ENCODE data around the gene ZBTB16.

ZBTB16 gene

GRCh38 chr11:114156131-114156581, 96.6 kb downstream of the ZBTB16 start:
- FAIRE-seq = no peak

GRCh38 chr11:114156782-114157181, 97.3 kb downstream of the ZBTB16 start:
- FAIRE-seq = no peak

GRCh38 chr11:114157476-114158050, 98.1 kb downstream of the ZBTB16 start:
- FAIRE-seq = no peak

GRCh38 chr11:114158421-114158820, 98.9 kb downstream of the ZBTB16 start:
- no peak for FAIRE-seq

- no peak for FAIRE-seq
Measured at GRCh38 chr11:114158886-114159285, 99.4 kb downstream of the ZBTB16 start.

GRCh38 chr11:114159320-114159719, 99.8 kb downstream of the ZBTB16 start:
- FAIRE-seq = no peak

- peak; percentile 97 for FAIRE-seq
Measured at GRCh38 chr11:114159802-114160632, 100.5 kb downstream of the ZBTB16 start.

- FAIRE-seq = no peak
Measured at GRCh38 chr11:114160894-114161293, 101.4 kb downstream of the ZBTB16 start.

GRCh38 chr11:114161486-114162250, 102.2 kb downstream of the ZBTB16 start:
- no peak for FAIRE-seq

- FAIRE-seq = peak; percentile 70
Measured at GRCh38 chr11:114162719-114163123, 103.2 kb downstream of the ZBTB16 start.

- FAIRE-seq = no peak
Measured at GRCh38 chr11:114163229-114163631, 103.7 kb downstream of the ZBTB16 start.

GRCh38 chr11:114163830-114164401, 104.4 kb downstream of the ZBTB16 start:
- FAIRE-seq = no peak

GRCh38 chr11:114164546-114164945, 105.0 kb downstream of the ZBTB16 start:
- no peak for FAIRE-seq

GRCh38 chr11:114165326-114166230, 106.1 kb downstream of the ZBTB16 start:
- FAIRE-seq = no peak

GRCh38 chr11:114166362-114166761, 106.9 kb downstream of the ZBTB16 start:
- peak; percentile 5 for FAIRE-seq

GRCh38 chr11:114166897-114167323, 107.4 kb downstream of the ZBTB16 start:
- peak; percentile 94 for FAIRE-seq

- FAIRE-seq = no peak
Measured at GRCh38 chr11:114167355-114167754, 107.8 kb downstream of the ZBTB16 start.

- FAIRE-seq = no peak
Measured at GRCh38 chr11:114167771-114168448, 108.4 kb downstream of the ZBTB16 start.

- FAIRE-seq = no peak
Measured at GRCh38 chr11:114168691-114169090, 109.2 kb downstream of the ZBTB16 start.

GRCh38 chr11:114169321-114169749, 109.8 kb downstream of the ZBTB16 start:
- no peak for FAIRE-seq

GRCh38 chr11:114169821-114170220, 110.3 kb downstream of the ZBTB16 start:
- FAIRE-seq = no peak

All from islet of Langerhans (tissue), 1 donor.